K562 (cell line): ENCODE data around the gene MYH11. TPM values are rescaled to one million over a fixed set of nuclear protein-coding genes. Genes with fewer than 3 reads are reported as not detected.

Experiments used
- AFF1 ChIP-seq, 2 experiments: fragments of 450-650 bp; IDR thresholded peaks; 2 replicates each; pipeline ENCODE4 v1.6.1; 2018; ENCODE audit warnings: mild to moderate bottlenecking in 2 of 2, low read depth in 1 of 2; ENCODE audit not compliant: partially characterized antibody in 2 of 2
- DNMT1 ChIP-seq: fragments of 450-650 bp; IDR thresholded peaks from 2 replicates; pipeline ENCODE4 v1.6.1; 2016; ENCODE audit warnings: antibody characterized with exemption, mild to moderate bottlenecking
- KLF1 ChIP-seq: fragments of 450-650 bp; IDR thresholded peaks from 2 replicates; pipeline ENCODE4 v1.6.1; 2016; ENCODE audit warnings: missing genetic modification characterization, missing compliant biosample characterization
- MYBL2 ChIP-seq, 2 experiments: fragments of 450-650 bp in 1 of 2; sonication (generic) in 1 of 2; formaldehyde crosslinking in 1 of 2; IDR thresholded peaks; 2 replicates each; pipeline versions ENCODE4 v1.6.1 to v1.8.1; 2017 to 2022; ENCODE audit warnings: borderline replicate concordance in 1 of 2, inconsistent platforms in 1 of 2, low read depth in 1 of 2, mild to moderate bottlenecking in 1 of 2, missing genetic modification reagents in 1 of 2, moderate library complexity in 1 of 2
- NFIC ChIP-seq: fragments of 450-650 bp; IDR thresholded peaks from 2 replicates; pipeline ENCODE4 v1.6.1; 2017; ENCODE audit warnings: mild to moderate bottlenecking, inconsistent platforms
- NR1H2 ChIP-seq: sonication (generic); formaldehyde crosslinking; IDR thresholded peaks from 2 replicates; pipeline ENCODE4 v1.4.0; 2020; ENCODE audit warnings: mild to moderate bottlenecking, missing genetic modification reagents
- POLR2H ChIP-seq: IDR thresholded peaks from 2 replicates; pipeline ENCODE4 v1.6.1; 2016; ENCODE audit warnings: missing genetic modification characterization, low read depth, mild to moderate bottlenecking, control low read depth, missing compliant biosample characterization, moderate library complexity
- PURB ChIP-seq: sonication (generic); formaldehyde crosslinking; IDR thresholded peaks from 2 replicates; pipeline ENCODE4 v1.9.0; 2021; ENCODE audit warnings: low read depth, mild to moderate bottlenecking, missing genetic modification reagents
- RBBP5 ChIP-seq: fragments of 200-600 bp; sonication (generic); IDR thresholded peaks from 2 replicates; pipeline ENCODE4 v1.6.1; 2012; ENCODE audit warnings: borderline replicate concordance, mild to moderate bottlenecking, low read length, control low read depth, inconsistent platforms; ENCODE audit not compliant: insufficient read depth, poor library complexity, severe bottlenecking
- ZBTB9 ChIP-seq: fragments of 450-650 bp; formaldehyde crosslinking; IDR thresholded peaks from 2 replicates; pipeline ENCODE4 v1.4.0; 2020; ENCODE audit warnings: mild to moderate bottlenecking, moderate library complexity
- ZNF143 ChIP-seq: sonication (generic); formaldehyde crosslinking; IDR thresholded peaks from 2 replicates; pipeline ENCODE4 v1.9.0; 2022; ENCODE audit warnings: mild to moderate bottlenecking, missing genetic modification reagents
- ZNF212 ChIP-seq: fragments of 450-650 bp; formaldehyde crosslinking; IDR thresholded peaks from 2 replicates; pipeline ENCODE4 v1.4.0; 2020; ENCODE audit warnings: mild to moderate bottlenecking
- ZNF354B ChIP-seq: fragments of 250-450 bp; sonication (Bioruptor Pico); IDR thresholded peaks from 2 replicates; pipeline ENCODE4 v1.4.0; 2020
- ZNF639 ChIP-seq, 2 experiments: fragments of 200-800 bp in 1 of 2; sonication (Bioruptor generic) in 1 of 2; sonication (generic) in 1 of 2; formaldehyde crosslinking in 1 of 2; IDR thresholded peaks in 1 of 2; conservative IDR thresholded peaks in 1 of 2; 2 replicates each; pipeline versions ENCODE4 v1.5.0 to v1.6.1; 2016 to 2020; ENCODE audit warnings: missing compliant biosample characterization in 1 of 2, missing genetic modification characterization in 1 of 2, missing genetic modification reagents in 1 of 2
- polyA plus RNA-seq, 8 experiments: library from polyadenylated mRNA; depleted of rRNA in 4 of 8; stranded (reverse) in 5 of 8; unstranded in 3 of 8; fragments of >200 nt; fragmentation: Nextera tagmentation in 2 of 8; fragmentation: Illumina TruSeq in 1 of 8; extraction: Ambion mirVana in 2 of 8; extraction: Trizol in 1 of 8; gene quantifications; 2 replicates each; pipeline versions ENCODE4 v1.2.1 to v1.2.3, GENCODE V29; 2011 to 2014; ENCODE audit warnings: inconsistent platforms in 1 of 8, missing spikeins in 1 of 8
- total RNA-seq, 7 experiments: library from RNA; depleted of rRNA in 6 of 7; stranded (reverse); fragments of >200 nt in 6 of 7; fragmentation: Illumina TruSeq in 2 of 7; extraction: Trizol in 2 of 7; gene quantifications; 2 replicates each; pipeline versions ENCODE4 v1.2.1 to v1.2.3, GENCODE V29; 2011 to 2021; ENCODE audit warnings: low replicate concordance in 1 of 7
- TF ChIP-seq, protein P1 (sequence below): sonication (generic); formaldehyde crosslinking; IDR thresholded peaks from 2 replicates; pipeline ENCODE4 v1.8.0; 2022; ENCODE audit warnings: missing genetic modification reagents, mild to moderate bottlenecking, moderate library complexity, borderline replicate concordance

MYH11 gene
- total and polyA plus RNA-seq, 9 of the 15 experiments (the other 6 are each of a cell fraction or from before 2014, with no cell fraction given), result 0.05 to 0.47 (median 0.08) TPM; not detected in 5

DNA sequence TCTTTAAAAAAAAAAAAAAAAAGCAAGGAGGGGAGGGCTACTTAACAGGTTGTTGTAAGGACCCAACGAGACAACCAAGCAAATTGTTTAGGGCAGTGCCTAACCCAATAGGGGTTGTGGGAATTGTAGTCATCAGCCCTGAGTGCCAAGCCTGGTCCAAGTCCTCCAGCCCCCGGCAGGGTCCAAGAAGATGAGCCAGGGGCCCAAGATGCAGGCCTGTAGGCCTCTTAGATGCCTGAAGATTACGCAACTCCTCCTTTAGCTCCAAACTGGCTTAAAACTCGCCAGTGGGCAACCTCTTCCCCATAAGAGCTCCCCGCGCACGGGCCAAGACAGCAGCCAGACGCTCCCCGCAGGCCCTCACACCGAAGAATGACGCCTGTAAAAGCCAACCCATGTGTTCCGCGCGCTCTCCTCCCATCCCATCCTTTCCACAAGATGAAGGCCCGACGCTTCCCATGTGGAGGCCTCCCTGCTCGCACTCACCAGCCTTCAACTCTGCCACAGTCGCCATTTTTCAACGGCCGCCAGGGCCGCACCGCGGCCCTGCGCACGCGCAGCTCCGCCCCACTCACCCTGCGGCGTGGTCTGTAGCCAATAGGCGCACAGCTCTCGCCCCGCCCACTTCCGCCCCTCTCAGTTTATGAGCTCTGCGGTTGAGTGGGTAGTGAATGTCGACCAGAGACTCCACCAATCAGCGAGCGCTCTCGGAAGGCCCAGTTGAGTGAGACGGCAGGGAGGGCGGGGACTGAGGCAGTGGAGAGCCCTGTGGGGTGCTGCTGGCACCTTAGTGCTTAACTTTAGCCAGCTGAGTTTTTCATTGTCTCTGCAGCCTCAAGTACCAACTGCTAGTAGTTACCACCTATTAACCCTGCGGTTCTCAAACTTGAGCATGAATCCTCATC is 31.5 kb upstream of the MYH11 start, which contains the start of gene CEP20 (continued):
- TF ChIP-seq ZNF639 (CRISPR knock-in tag; conservative IDR thresholded peaks at IDR 0.05 in 1 of 2, IDR thresholded peaks at IDR 0.05 in 1 of 2) (no peak), ZNF143 (CRISPR knock-in tag) (0 out of 2 replicates have a peak, but pooled peaks have one; percentile 43), DNMT1 (no peak), ZNF212 (CRISPR knock-in tag) (no peak), ZBTB9 (no peak), PURB (CRISPR knock-in tag) (no peak), ZNF354B (no peak), NFIC (0 out of 2 replicates have a peak, but pooled peaks have one; percentile 42), AFF1 (IDR thresholded peaks at IDR 0.05; ENCODE audit: low read depth in 1 of 2, partially characterized antibody in 2 of 2) (peak; percentile 16 to 41), RBBP5 (peak; percentile 61), POLR2H (tag) (peak; percentile 83), KLF1 (tag) (no peak), NR1H2 (CRISPR knock-in tag) (no peak), MYBL2 (IDR thresholded peaks at IDR 0.05; ENCODE audit: low read depth) (peak; percentile 67), MYBL2 (CRISPR knock-in tag; IDR thresholded peaks at IDR 0.05; ENCODE audit: borderline replicate concordance) (no peak)
- TF ChIP-seq, protein P1, sequence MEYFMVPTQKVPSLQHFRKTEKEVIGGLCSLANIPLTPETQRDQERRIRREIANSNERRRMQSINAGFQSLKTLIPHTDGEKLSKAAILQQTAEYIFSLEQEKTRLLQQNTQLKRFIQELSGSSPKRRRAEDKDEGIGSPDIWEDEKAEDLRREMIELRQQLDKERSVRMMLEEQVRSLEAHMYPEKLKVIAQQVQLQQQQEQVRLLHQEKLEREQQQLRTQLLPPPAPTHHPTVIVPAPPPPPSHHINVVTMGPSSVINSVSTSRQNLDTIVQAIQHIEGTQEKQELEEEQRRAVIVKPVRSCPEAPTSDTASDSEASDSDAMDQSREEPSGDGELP (CRISPR knock-in tag), result peak; percentile 42; the same call in 1 of the 2 replicates
